ENCODE measurements around the gene RBBP7.

GRCh38 chrX:16910376-16910775 is 40.2 kb upstream of the RBBP7 start:
- no peak for TF ChIP-seq POLR2AphosphoS5 (IDR thresholded peaks at IDR 0.05; ENCODE audit: low read depth, low read length)
- TF ChIP-seq, protein P1, sequence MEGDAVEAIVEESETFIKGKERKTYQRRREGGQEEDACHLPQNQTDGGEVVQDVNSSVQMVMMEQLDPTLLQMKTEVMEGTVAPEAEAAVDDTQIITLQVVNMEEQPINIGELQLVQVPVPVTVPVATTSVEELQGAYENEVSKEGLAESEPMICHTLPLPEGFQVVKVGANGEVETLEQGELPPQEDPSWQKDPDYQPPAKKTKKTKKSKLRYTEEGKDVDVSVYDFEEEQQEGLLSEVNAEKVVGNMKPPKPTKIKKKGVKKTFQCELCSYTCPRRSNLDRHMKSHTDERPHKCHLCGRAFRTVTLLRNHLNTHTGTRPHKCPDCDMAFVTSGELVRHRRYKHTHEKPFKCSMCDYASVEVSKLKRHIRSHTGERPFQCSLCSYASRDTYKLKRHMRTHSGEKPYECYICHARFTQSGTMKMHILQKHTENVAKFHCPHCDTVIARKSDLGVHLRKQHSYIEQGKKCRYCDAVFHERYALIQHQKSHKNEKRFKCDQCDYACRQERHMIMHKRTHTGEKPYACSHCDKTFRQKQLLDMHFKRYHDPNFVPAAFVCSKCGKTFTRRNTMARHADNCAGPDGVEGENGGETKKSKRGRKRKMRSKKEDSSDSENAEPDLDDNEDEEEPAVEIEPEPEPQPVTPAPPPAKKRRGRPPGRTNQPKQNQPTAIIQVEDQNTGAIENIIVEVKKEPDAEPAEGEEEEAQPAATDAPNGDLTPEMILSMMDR (IDR thresholded peaks at IDR 0.05 in 2 of 3, conservative IDR thresholded peaks at IDR 0.05 in 1 of 3; ENCODE audit: borderline replicate concordance in 1 of 3, insufficient read depth in 1 of 3, low read depth in 2 of 3, low read length in 2 of 3): no peak
- no peak for TF ChIP-seq MAX (IDR thresholded peaks at IDR 0.05)
- TF ChIP-seq ZFX (IDR thresholded peaks at IDR 0.05): no peak
- no peak for TF ChIP-seq CEBPB (IDR thresholded peaks at IDR 0.05; ENCODE audit: low read depth)
- TF ChIP-seq RAD21 (IDR thresholded peaks at IDR 0.05; ENCODE audit: low read depth): no peak
- TF ChIP-seq POLR2A (IDR thresholded peaks at IDR 0.05; ENCODE audit: borderline replicate concordance, extremely low read depth, insufficient read depth, insufficient read length): no peak
- no peak for TF ChIP-seq YY1 (IDR thresholded peaks at IDR 0.05; ENCODE audit: extremely low read depth, insufficient replicate concordance, low read depth, low read length)
- no peak for TF ChIP-seq JUND (IDR thresholded peaks at IDR 0.05)
- no peak for TF ChIP-seq EZH2phosphoT487 (IDR thresholded peaks at IDR 0.05; ENCODE audit: borderline replicate concordance)
- TF ChIP-seq ZBTB33 (IDR thresholded peaks at IDR 0.05; ENCODE audit: extremely low read depth, insufficient replicate concordance, low read length): no peak
- no peak for TF ChIP-seq EZH2 (IDR thresholded peaks at IDR 0.05)
- no peak for TF ChIP-seq FOSL1 (IDR thresholded peaks at IDR 0.05; ENCODE audit: low read depth)
- no peak for TF ChIP-seq REST (IDR thresholded peaks at IDR 0.05; ENCODE audit: low read depth)

Data from HCT116 (cell line).